Measurements from ENCODE around the gene PID1.

- TF ChIP-seq, protein P1, sequence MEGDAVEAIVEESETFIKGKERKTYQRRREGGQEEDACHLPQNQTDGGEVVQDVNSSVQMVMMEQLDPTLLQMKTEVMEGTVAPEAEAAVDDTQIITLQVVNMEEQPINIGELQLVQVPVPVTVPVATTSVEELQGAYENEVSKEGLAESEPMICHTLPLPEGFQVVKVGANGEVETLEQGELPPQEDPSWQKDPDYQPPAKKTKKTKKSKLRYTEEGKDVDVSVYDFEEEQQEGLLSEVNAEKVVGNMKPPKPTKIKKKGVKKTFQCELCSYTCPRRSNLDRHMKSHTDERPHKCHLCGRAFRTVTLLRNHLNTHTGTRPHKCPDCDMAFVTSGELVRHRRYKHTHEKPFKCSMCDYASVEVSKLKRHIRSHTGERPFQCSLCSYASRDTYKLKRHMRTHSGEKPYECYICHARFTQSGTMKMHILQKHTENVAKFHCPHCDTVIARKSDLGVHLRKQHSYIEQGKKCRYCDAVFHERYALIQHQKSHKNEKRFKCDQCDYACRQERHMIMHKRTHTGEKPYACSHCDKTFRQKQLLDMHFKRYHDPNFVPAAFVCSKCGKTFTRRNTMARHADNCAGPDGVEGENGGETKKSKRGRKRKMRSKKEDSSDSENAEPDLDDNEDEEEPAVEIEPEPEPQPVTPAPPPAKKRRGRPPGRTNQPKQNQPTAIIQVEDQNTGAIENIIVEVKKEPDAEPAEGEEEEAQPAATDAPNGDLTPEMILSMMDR (IDR thresholded peaks at IDR 0.05): no peak
- TF ChIP-seq POLR2A (IDR thresholded peaks at IDR 0.05): no peak
Measured at GRCh38 chr2:228974169-228974568, 296.9 kb downstream of the PID1 start.

Data from lower leg skin (tissue), 3 donors.